ENCODE data around the gene CLRN1.
"Not testable (repeated sequence)": the region's sequence is repeated elsewhere in the genome, so short reads cannot be mapped to it uniquely, and the experiment has no call there.

Gene CLRN1
- total RNA-seq = 0 reads per million in 2 donors

DNA sequence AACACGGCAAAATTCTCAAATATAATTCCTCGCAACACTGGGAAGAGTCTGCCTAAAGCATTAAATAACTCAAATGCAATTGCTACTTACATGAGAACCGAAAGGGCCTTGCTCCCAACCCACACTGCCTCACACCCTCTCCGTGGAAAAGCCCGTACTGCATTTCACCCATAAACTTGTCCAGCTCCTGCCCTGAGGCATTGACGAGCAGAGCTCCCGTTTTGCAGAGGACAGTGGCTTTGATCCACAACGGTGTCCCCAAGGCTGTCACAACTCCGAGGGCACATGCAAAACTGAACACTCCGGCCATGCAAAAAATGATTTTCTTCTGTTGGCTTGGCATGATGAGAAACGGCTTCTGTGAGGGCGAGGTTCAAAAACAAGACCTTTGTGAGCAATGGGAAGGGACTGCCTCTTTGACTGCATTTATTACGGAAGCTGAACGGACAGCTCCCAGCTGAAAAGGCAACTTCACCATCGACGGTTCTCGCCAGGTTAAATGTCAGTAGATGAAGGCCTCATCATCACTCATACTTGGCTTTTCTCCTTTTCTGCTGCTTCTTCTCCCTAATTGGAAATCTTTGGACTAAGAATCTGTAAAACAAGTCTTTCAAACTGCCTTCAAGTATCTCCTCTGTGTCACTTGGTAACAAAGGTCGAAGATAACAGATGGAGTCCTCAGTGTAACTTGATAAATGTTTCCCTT is at the start of gene CLRN1:
TSS of gene CLRN1 (minus strand) at position 362 of the 706 bp plus-strand sequence. CDS start at position 343, 19 bp downstream.
- no peak for DNase-seq

GRCh38 chr3:151016478-151016795 is 43.9 kb upstream of the CLRN1 start:
- DNase-seq = no peak

GRCh38 chr3:151015767-151016477 is 43.4 kb upstream of the CLRN1 start:
- DNase-seq = no peak

DNA sequence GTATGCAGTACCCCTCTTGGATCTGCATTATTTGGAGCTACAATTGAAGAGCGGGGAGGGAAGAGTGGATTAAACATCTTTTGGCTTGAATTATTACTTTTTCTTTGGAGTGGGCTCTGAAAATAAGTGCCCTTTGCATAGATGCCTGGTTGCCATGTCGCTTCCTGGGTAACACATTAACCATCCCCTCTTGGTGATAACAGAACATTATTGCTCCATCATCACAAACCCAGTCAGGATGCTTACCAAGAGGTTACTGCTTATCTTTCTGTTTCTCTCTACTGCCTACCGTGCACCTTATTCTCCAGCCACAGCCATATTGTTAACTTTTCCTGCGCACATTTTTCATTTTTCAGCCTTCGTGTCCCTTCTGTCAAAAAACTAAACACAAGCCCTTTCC is 42.7 kb upstream of the CLRN1 start:
- no peak for DNase-seq

GRCh38 chr3:151014501-151015018 is 42.0 kb upstream of the CLRN1 start:
- DNase-seq = no peak

- DNase-seq = no peak
These were observed 40.2 kb upstream of the CLRN1 start for GRCh38 chr3:151012753-151013152.

- no peak for DNase-seq
These were observed 38.9 kb upstream of the CLRN1 start for GRCh38 chr3:151011427-151011826.

DNA sequence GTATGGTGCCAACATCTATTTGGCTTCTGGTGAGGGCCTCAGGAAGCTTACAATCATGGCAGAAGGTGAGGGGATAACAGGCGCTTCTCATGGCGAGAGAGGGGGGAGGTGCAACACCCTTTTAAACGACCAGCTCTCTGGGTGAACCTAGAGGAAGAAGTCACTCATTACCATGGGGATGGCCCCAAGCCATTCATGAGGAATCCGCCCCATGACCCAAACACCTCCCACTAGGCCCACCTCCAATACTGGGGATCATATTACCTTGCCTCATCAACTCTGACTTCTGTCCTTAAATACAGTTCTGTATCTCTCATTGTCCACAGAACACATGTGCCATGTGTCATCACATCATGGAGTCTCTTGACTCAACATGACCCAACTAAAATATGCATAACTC is 37.5 kb upstream of the CLRN1 start:
- DNase-seq = no peak

- DNase-seq = no peak
These were observed 36.9 kb upstream of the CLRN1 start for GRCh38 chr3:151009430-151009829.

GRCh38 chr3:151008699-151009098 is 36.2 kb upstream of the CLRN1 start:
- DNase-seq = no peak

- no peak for DNase-seq
These were observed 31.2 kb upstream of the CLRN1 start for GRCh38 chr3:151003768-151004134.

DNA sequence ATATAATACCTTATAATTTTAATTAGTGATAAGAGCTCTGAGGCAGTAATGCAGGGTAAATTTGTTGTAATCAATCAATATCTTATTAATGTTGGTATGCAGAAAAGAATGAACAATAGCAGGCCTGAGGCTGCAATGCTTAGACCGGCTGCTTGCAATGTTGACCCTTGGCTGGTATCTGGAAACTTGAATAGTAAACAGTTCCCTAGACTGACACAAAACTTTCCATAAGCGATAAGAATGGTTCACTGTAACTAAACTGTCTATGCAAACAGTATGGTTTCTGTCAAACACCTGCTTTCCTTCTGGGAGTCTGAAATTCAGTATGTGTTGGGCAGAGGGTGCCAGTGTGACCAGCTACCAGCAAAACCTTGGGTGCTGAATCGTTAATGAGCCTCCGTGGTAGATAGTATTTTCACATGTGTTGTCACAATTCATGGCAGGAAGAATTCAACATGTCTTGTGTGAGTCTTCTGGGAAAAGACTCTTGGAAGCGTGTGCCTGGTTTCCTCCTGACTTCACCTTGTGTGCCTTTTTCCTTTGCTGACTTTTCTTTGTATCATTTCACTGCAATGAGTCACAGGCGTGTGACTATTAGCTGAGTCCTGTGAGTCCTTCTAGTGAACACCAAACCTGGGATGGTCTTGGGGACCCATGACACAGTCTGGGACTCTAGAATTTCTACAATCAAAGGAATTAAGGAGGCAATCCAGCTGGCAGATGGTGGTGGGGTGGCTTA is 30.7 kb upstream of the CLRN1 start:
- no peak for DNase-seq

DNA sequence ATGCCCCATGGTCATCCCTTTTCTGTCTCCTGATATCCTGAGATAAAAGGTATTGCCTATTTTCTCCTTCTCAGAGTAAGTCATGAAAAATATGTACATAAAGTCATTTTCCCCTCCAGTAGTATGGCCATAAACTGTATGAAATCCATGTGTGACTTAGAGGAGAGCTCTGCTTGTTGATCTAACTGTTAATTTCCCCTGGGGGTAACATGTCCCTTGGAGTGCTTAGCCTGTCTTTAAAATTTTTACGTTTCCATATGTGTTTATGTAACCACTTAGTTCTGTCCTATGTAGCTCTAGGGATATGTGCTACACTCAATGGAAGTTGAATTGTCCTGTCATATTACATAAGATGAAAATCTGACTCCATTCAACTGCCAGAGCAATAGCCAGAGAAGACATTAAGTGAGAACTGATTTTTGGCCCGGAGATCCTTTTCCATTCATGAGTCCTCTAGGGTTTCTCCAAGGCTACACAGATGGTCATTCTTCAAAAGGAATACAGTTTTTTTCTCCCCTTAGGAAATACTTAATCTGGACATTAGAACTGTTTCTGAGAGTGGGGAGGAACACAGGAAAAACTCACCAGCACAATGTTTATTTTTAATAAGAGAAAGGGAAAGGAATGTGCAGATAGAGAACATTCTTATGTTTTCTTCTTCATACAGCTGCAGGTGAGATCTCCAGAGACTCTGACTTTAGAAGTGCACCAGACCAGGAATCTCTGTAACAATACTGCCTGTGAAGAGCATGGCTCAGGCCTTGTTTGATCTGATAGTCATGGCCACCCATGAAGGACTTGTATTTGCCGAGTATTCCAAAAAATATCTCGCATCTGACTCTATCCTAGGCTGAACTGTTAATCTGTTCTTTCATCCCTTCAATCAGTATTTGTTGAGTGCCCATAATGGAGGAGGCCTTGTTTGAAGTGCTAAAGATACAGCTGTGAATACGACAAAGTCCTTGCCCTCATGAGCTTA is 29.8 kb upstream of the CLRN1 start:
- no peak for DNase-seq

GRCh38 chr3:150998996-150999395 is 26.5 kb upstream of the CLRN1 start:
- no peak for DNase-seq

DNA sequence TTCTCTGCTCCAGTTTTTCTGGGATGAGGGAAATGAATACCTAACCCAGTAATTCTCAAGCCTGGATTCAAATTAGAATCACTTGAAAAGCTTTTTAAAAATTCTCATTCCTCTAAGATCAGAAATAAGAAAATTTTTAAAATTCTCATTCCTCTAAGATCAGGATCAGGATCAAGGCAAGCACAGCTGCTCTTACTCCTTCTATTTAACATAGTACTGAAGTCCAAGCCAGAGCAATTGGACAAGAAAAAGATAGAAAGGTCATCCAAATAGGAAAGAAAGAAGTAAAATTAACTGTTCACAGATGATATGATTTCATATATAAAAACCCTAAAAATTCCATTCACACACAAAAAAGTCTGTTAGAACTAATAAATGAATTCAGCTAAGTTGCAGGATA is 24.2 kb upstream of the CLRN1 start:
- no peak for DNase-seq

GRCh38 chr3:150995510-150995909 is 23.0 kb upstream of the CLRN1 start:
- no peak for DNase-seq

- DNase-seq = no peak
These were observed 16.7 kb upstream of the CLRN1 start for GRCh38 chr3:150989208-150989607.

DNA sequence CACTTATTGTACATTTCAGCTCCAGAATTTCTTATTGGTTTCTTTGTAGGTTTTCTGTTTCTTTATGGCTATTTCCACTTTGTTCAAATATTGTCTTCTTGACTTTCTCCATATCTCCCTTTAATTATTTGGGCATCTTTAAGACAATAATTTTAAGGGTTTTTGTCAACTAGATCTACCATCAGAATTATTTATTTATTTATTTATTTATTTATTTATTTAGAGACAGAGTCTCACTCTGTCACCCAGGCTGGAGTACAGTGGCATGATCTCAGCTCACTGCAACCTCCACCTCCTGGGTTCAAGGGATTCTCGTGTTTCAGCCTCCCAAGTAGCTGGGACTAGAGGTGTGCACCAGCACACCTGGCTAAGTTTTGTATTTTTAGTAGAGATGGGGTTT is 15.9 kb upstream of the CLRN1 start:
- not testable (repeated sequence) for DNase-seq

- no peak for DNase-seq
These were observed 13.2 kb upstream of the CLRN1 start for GRCh38 chr3:150985711-150986110.

DNA sequence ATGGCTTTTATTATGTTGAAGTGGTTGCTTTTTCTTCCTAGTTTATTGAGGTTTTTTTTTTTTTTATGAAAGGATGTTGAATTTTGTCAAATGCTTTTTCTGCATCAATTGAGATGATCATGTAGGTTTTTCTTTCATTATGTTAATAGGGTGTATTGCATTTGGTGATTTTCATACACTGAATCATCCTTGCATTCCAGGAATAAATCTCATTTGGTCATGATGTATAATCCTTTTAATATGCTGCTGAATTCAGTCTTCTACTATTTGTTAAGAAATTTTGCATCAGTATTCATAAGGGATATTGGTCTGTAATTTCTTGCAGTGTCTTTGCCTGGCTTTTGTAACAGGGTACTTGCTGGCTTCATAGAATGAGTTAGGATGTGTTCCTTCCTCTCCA is 11.5 kb upstream of the CLRN1 start:
- DNase-seq = no peak

DNA sequence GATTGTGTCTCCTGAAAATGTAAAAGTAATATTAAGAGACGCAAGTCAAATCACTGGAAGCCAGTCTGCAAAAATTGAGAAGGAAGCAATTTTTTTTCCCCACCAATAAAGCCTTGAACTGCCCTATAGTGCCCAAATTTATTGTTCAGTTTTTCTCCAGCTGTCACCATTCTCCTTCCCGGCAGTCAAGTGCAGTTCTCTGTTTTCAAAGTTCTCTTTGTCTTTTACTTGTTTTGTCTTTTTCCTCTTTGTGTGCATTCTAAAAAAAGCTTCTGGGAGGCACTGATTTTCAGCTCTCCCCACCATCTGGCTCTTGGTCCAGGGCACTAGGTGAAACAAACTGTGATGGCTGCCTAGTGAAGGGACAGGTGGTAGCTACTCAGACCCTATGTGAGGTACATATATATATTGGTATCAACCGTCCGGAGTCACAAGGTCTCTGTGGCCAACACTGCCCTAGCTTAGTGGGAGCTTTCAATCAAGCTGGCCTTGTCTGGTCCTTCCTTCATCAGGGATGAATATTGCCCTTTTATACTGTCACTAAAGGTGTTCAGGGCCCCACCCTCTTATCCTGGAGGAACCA is 6.1 kb upstream of the CLRN1 start:
- DNase-seq = no peak

GRCh38 chr3:150975992-150976368 is 3.5 kb upstream of the CLRN1 start:
- DNase-seq = no peak

Measured in activated gamma-delta T cell (primary cell).